ENCODE measurements around the gene VGLL4. TPM values are rescaled to one million over a fixed set of nuclear protein-coding genes. Genes with fewer than 3 reads are reported as not detected.

Gene VGLL4
- total RNA-seq, 1 donor from 2014 or later = 111 TPM

DNA sequence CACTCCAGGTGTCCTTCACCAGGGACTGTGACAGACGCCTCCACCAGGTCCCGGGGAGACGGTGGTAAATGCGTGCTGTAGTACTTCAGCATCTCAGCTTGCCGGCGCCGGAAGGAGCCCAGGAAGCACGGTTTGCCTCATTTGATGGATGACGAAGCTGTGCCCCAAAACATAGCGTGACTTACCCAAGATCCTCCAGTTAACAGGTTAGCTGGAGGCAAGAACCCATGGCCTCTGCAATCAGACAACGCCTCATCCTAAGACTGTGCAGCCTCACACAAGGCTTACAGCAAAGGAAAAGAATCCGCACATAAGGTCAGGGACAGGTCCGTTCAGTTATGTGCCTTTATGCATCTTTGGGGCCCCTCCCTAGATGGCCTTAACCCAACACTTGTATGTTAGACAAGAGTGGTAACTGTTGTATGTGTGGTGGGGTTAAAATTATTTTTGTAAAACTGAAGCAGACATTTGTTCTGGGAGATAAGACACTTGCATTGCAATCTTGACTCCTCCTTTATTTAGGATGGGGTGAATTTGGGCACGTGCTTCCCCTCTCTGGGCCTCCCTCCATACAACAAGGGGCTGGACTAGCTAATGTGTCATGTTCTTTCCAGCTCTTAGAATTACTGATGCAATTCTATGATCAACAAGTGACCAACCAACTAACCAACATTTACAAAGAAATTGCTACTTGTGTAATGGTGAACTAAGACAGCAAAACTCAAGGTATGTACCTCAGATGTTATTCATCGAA is 39.4 kb downstream of the VGLL4 start:
- Mint-ChIP-seq H3K36me3 (peaks cover 37% of the 10 kb centered on the region), H3K27ac (peak overlapping the region; percentile 50), H3K27me3 (no peaks in the 10 kb centered on the region), H3K4me1 (ENCODE audit: unreplicated experiment) (peaks cover 87% of the 10 kb centered on the region), H3K4me3 (peak overlapping the region; percentile 39), H3K9me3 (no peaks in the 10 kb centered on the region)
- no peak for DNase-seq (ENCODE audit: extremely low spot score, unreplicated experiment)
- TF ChIP-seq, protein P1, sequence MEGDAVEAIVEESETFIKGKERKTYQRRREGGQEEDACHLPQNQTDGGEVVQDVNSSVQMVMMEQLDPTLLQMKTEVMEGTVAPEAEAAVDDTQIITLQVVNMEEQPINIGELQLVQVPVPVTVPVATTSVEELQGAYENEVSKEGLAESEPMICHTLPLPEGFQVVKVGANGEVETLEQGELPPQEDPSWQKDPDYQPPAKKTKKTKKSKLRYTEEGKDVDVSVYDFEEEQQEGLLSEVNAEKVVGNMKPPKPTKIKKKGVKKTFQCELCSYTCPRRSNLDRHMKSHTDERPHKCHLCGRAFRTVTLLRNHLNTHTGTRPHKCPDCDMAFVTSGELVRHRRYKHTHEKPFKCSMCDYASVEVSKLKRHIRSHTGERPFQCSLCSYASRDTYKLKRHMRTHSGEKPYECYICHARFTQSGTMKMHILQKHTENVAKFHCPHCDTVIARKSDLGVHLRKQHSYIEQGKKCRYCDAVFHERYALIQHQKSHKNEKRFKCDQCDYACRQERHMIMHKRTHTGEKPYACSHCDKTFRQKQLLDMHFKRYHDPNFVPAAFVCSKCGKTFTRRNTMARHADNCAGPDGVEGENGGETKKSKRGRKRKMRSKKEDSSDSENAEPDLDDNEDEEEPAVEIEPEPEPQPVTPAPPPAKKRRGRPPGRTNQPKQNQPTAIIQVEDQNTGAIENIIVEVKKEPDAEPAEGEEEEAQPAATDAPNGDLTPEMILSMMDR (conservative IDR thresholded peaks at IDR 0.05) = no peak

DNA sequence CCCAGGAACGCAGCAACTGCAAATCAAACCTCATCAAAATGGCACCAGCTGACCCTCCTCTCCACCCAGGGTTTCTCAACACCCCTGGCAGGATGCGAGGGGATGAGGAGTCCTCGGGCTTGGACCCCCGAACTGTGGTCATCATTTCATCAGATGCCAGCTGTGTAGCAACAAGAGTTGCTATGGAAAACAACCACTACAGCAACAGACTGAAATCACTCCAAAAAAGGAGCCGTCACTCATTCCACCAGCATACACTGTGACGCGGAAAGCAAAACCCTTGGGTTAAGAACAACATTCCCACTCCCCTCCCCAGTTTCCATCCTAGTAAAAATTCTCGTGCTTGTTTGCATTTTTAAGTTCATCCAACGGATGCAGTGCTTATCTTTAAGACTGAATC is 40.1 kb downstream of the VGLL4 start:
- no peak for DNase-seq (ENCODE audit: extremely low spot score, unreplicated experiment)
- peak overlapping the region; percentile 44 for H3K4me3 Mint-ChIP-seq
- H3K27me3 Mint-ChIP-seq = no peaks in the 10 kb centered on the region
- H3K9me3 Mint-ChIP-seq = no peaks in the 10 kb centered on the region
- TF ChIP-seq, protein P1 (conservative IDR thresholded peaks at IDR 0.05) = no peak
- peaks cover 40% of the 10 kb centered on the region for H3K36me3 Mint-ChIP-seq
- peak overlapping the region; percentile 50 for H3K27ac Mint-ChIP-seq
- peaks cover 84% of the 10 kb centered on the region for H3K4me1 Mint-ChIP-seq (ENCODE audit: unreplicated experiment)

DNA sequence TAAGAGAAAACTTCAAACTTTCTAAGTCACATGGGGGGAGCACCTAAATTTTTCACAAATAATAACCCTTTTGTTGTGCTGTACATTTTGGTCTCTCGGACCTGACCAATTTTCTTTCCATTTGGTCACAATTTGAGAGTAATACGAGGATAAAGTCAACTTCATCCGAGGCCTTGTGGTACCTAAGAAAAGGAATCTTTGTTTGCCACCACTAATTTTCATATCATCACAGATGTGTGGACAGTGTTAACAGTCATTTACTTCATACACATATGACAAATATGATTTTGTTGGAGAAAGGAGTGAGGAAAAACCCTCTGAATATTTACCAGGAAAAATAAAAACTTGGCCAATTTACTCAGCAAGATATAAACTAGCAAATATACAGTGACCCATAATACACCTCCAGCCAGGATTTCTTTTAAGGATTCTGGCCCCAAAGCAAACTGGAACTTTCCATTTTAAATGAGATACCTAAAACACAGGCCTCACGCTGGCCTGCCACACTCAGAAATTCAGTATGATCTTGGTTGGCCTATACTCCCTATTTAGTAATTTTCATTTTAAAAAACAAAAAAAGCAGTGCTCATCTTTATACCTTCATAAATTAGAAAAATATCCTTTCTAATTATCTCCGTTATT is 40.7 kb downstream of the VGLL4 start:
- H3K4me3 Mint-ChIP-seq = peak overlapping the region; percentile 44
- no peak overlapping the region for H3K27ac Mint-ChIP-seq
- no peak for DNase-seq (ENCODE audit: extremely low spot score, unreplicated experiment)

DNA sequence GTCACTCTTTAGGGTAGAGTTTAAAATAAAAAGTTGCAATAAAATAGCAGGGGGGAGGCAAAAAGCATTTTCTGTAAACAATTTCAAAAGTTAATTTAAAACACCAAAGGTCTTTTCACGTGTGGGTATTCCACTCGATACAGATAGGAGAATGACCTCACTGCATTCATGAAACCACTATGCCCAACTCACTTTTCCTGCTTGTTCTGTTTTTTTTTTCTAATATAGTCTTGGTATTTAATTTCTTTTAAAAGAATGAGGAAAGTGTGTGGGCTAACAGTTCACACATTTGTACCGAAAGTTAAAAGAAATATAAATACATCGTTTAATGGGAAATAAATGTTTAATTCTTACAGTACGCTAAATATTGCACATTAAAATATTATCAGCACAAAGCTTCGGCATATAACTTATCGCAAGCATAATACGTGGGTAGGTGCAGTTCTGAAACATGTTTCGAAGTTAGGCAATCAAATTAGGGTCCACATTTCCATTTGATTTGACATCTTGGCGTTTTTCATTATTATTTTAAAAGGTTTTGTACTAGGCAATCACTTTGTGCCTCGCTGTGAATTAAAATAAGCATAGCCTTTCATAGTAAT is 41.4 kb downstream of the VGLL4 start:
- H3K9me3 Mint-ChIP-seq = no peaks in the 10 kb centered on the region
- peaks cover 53% of the 10 kb centered on the region for H3K36me3 Mint-ChIP-seq
- H3K27ac Mint-ChIP-seq = no peak overlapping the region
- no peak overlapping the region for H3K4me3 Mint-ChIP-seq
- H3K27me3 Mint-ChIP-seq = no peaks in the 10 kb centered on the region
- H3K4me1 Mint-ChIP-seq (ENCODE audit: unreplicated experiment) = peaks cover 71% of the 10 kb centered on the region
- TF ChIP-seq, protein P1 (conservative IDR thresholded peaks at IDR 0.05) = no peak
- DNase-seq (ENCODE audit: extremely low spot score, unreplicated experiment) = no peak

More for the DNA sequence above, 40.7 kb downstream of the VGLL4 start:
- Mint-ChIP-seq H3K27me3 (no peaks in the 10 kb centered on the region), H3K9me3 (no peaks in the 10 kb centered on the region), H3K36me3 (peaks cover 46% of the 10 kb centered on the region), H3K4me1 (ENCODE audit: unreplicated experiment) (peaks cover 78% of the 10 kb centered on the region)
- TF ChIP-seq, protein P1 (conservative IDR thresholded peaks at IDR 0.05) = no peak

DNA sequence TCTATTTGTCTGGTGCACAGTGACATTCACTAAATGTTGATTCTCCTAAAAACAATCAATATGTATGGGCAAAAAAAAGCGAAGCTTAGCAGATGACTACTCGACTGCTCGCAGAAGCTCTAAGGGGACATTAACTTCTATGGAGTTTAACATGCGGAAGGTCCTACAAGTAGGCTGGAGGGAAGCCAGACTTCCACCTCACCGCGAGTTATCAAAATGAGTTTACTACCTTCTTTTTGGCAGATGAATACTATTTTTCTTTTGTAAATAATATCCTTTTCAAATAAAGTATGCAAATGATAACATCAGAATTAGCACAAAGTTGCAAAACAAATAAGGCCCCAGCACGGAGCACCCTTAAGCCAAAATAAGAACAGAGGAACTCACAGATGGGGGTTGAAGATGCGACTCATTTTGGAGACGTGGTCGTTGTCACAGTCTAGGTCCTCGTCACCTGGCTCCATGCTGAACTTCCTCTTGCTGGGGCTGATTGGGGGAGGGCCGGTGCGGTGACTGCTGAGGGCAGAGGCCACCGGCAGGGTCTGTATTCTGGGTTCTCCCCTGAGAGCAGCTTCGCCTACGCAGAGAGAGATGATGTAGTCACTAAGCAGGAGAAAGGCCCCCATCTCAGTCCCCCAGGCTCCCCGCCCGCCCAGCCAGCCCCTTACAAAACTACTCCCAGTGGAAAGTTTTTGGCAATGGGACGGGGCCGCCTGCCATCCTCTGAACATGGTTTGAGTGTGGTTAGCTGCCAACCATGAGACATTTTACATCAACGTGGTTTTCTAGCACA is 42.1 kb downstream of the VGLL4 start:
- Mint-ChIP-seq H3K27ac (peak overlapping the region; percentile 94), H3K27me3 (no peaks in the 10 kb centered on the region), H3K9me3 (no peaks in the 10 kb centered on the region), H3K4me1 (ENCODE audit: unreplicated experiment) (peaks cover 64% of the 10 kb centered on the region), H3K36me3 (peaks cover 52% of the 10 kb centered on the region), H3K4me3 (peak overlapping the region; percentile 72)
- DNase-seq (ENCODE audit: extremely low spot score, unreplicated experiment) = no peak
- TF ChIP-seq, protein P1 (conservative IDR thresholded peaks at IDR 0.05) = no peak
